Astrocyte (in vitro differentiated cells and primary cell): ENCODE measurements around the gene VAC14. TPM values are rescaled to one million over a fixed set of nuclear protein-coding genes. Genes with fewer than 3 reads are reported as not detected.

Experiments
- DNase-seq: peaks from one replicate; pipeline ENCODE4 v3.0.0-alpha.2; 2010; ENCODE audit warnings: low read depth
- FAIRE-seq: peaks from 2 replicates; lab custom pipeline; 2011; peaks lifted over from hg19 to GRCh38; lab: Jason Lieb, UNC
- H2AFZ ChIP-seq: 2 replicates; pipeline ENCODE4 v1.6.0; 2012; ENCODE audit warnings: low read depth, low read length, inconsistent platforms
- H3K27ac ChIP-seq: 2 replicates; pipeline ENCODE4 v1.5.1; 2011; ENCODE audit warnings: low read depth, low read length, inconsistent platforms
- H3K27me3 ChIP-seq: 2 replicates; pipeline ENCODE4 v1.6.0; 2011; ENCODE audit warnings: low read length, inconsistent platforms; ENCODE audit not compliant: insufficient read depth
- H3K36me3 ChIP-seq: 2 replicates; pipeline ENCODE4 v1.5.1; 2011; ENCODE audit warnings: low read length, inconsistent platforms; ENCODE audit not compliant: insufficient read depth
- H3K4me1 ChIP-seq: 2 replicates; pipeline ENCODE4 v1.5.1; 2011; ENCODE audit warnings: low read length, inconsistent platforms; ENCODE audit not compliant: insufficient read depth
- H3K4me2 ChIP-seq: 2 replicates; pipeline ENCODE4 v1.6.0; 2012; ENCODE audit warnings: low read length, inconsistent platforms
- H3K4me3 ChIP-seq: 2 replicates; pipeline ENCODE4 v1.5.1; 2011; ENCODE audit warnings: low read depth, mild to moderate bottlenecking, low read length, inconsistent platforms; ENCODE audit not compliant: insufficient read depth
- H3K79me2 ChIP-seq: 2 replicates; pipeline ENCODE4 v1.6.0; 2012; ENCODE audit warnings: mild to moderate bottlenecking, low read length, inconsistent platforms; ENCODE audit not compliant: insufficient read depth
- H3K9ac ChIP-seq: 2 replicates; pipeline ENCODE4 v1.6.0; 2012; ENCODE audit warnings: mild to moderate bottlenecking, low read length, inconsistent platforms
- H3K9me3 ChIP-seq: 2 replicates; pipeline ENCODE4 v1.5.1; 2012; ENCODE audit warnings: low read depth, mild to moderate bottlenecking, low read length, inconsistent platforms; ENCODE audit not compliant: insufficient read depth
- H4K20me1 ChIP-seq: 2 replicates; pipeline ENCODE4 v1.6.0; 2012; ENCODE audit warnings: low read length, inconsistent platforms; ENCODE audit not compliant: insufficient read depth
- H3K27ac Mint-ChIP-seq: one replicate; pipeline ENCODE4 v1.8.0; 2021; ENCODE audit warnings: mild to moderate bottlenecking, mixed read lengths; ENCODE audit not compliant: unreplicated experiment
- H3K27me3 Mint-ChIP-seq: one replicate; pipeline ENCODE4 v1.8.0; 2021; ENCODE audit warnings: low read depth, mixed read lengths; ENCODE audit not compliant: unreplicated experiment
- H3K36me3 Mint-ChIP-seq: one replicate; pipeline ENCODE4 v1.8.0; 2021; ENCODE audit warnings: low read depth, mixed read lengths; ENCODE audit not compliant: unreplicated experiment
- H3K4me1 Mint-ChIP-seq: one replicate; pipeline ENCODE4 v1.8.0; 2021; ENCODE audit warnings: low read depth, mixed read lengths; ENCODE audit not compliant: unreplicated experiment
- H3K4me3 Mint-ChIP-seq: one replicate; pipeline ENCODE4 v1.8.0; 2021; ENCODE audit warnings: mild to moderate bottlenecking, moderate library complexity, mixed read lengths; ENCODE audit not compliant: unreplicated experiment
- H3K9me3 Mint-ChIP-seq: one replicate; pipeline ENCODE4 v1.8.0; 2021; ENCODE audit warnings: mild to moderate bottlenecking, mixed read lengths; ENCODE audit not compliant: unreplicated experiment
- CTCF ChIP-seq: IDR thresholded peaks from 2 replicates; pipeline ENCODE4 v1.5.1; 2011; ENCODE audit warnings: low read depth, mild to moderate bottlenecking, inconsistent platforms, low read length, moderate library complexity; ENCODE audit not compliant: insufficient read depth
- EZH2 ChIP-seq: IDR thresholded peaks from 2 replicates; pipeline ENCODE4 v1.6.1; 2012; ENCODE audit warnings: mild to moderate bottlenecking, low read length, inconsistent platforms; ENCODE audit not compliant: insufficient read depth
- total RNA-seq: library from RNA; stranded (reverse); gene quantifications from 2 replicates; pipeline ENCODE4 v1.2.1, GENCODE V29; 2021

Gene VAC14
- total RNA-seq, 1 donor from 2014 or later, result 27.8 TPM

DNA sequence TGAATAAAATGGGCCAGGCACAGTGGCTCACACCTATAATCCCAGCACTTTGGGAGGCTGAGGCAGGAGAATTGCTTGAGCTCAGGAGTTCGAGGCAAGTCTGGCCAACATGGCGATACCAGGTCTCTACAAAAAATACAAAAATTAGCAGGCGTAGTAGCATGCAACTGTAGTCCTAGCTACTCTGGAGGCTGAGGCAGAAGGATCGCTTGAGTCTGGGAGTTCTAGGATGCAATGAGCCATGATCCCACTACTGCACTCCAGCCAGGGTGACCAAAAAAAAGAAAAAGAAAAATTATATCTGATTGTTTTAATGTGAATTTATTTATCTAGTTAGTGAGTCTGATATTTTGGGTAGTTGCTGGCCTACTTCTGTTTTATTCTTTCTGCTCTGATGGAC is 147.6 kb downstream of the VAC14 start:
- Histone ChIP-seq H3K4me2 (no peak overlapping the region), H4K20me1 (no peaks in the 10 kb centered on the region), H3K79me2 (no peaks in the 10 kb centered on the region), H3K27me3 (no peaks in the 10 kb centered on the region), H2AFZ (no peak overlapping the region), H3K4me1 (peaks cover 12% of the 10 kb centered on the region), H3K9me3 (no peaks in the 10 kb centered on the region), H3K27ac (no peak overlapping the region), H3K9ac (no peak overlapping the region), H3K36me3 (no peaks in the 10 kb centered on the region), H3K4me3 (no peak overlapping the region)
- peaks cover 8% of the 10 kb centered on the region for H3K4me1 Mint-ChIP-seq
- peaks cover 5% of the 10 kb centered on the region for H3K27me3 Mint-ChIP-seq
- DNase-seq, result no peak
- no peak overlapping the region for H3K4me3 Mint-ChIP-seq
- TF ChIP-seq EZH2 (no peak), CTCF (no peak)
- no peaks in the 10 kb centered on the region for H3K36me3 Mint-ChIP-seq
- H3K27ac Mint-ChIP-seq, result peak overlapping the region; percentile 64
- peaks cover 2% of the 10 kb centered on the region for H3K9me3 Mint-ChIP-seq
- FAIRE-seq, result no peak

DNA sequence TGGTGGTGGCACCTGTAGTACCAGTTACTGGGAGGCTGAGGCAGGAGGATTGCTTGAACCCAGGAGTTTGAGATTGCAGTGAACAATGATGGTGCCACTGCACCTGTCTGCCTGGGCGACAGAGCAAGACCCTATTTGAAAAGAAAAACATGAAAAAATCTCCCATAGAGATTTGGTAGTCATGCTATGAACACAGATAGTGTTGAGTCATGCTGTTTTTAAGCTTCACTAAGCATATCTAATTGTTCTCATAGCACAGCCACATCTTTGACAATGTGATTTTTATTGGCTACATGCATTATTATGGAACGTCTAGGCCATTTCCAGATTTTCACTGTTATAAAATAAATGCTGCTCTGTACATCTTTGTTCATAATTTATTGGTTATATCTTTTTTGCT is 148.6 kb downstream of the VAC14 start:
- H3K9ac ChIP-seq, result no peak overlapping the region
- H3K36me3 Mint-ChIP-seq, result no peaks in the 10 kb centered on the region
- H3K27ac ChIP-seq, result no peak overlapping the region
- no peak overlapping the region for H3K4me3 Mint-ChIP-seq
- H4K20me1 ChIP-seq, result no peaks in the 10 kb centered on the region
- H3K4me1 ChIP-seq, result peaks cover 15% of the 10 kb centered on the region
- no peaks in the 10 kb centered on the region for H3K36me3 ChIP-seq
- peak; percentile 9 for DNase-seq
- H3K4me1 Mint-ChIP-seq, result peaks cover 11% of the 10 kb centered on the region
- no peaks in the 10 kb centered on the region for H3K27me3 ChIP-seq
- H3K27ac Mint-ChIP-seq, result no peak overlapping the region
- no peak overlapping the region for H3K4me2 ChIP-seq
- H3K79me2 ChIP-seq, result no peaks in the 10 kb centered on the region
- H3K9me3 Mint-ChIP-seq, result peaks cover 2% of the 10 kb centered on the region
- TF ChIP-seq EZH2 (no peak), CTCF (no peak)
- peaks cover 11% of the 10 kb centered on the region for H3K27me3 Mint-ChIP-seq
- no peak overlapping the region for H3K4me3 ChIP-seq
- no peak overlapping the region for H2AFZ ChIP-seq
- FAIRE-seq, result no peak
- H3K9me3 ChIP-seq, result no peaks in the 10 kb centered on the region

GRCh38 chr16:70651524-70651923 is 149.4 kb downstream of the VAC14 start:
- Histone ChIP-seq H3K4me1 (peaks cover 20% of the 10 kb centered on the region), H2AFZ (no peak overlapping the region), H3K36me3 (no peaks in the 10 kb centered on the region), H3K9ac (no peak overlapping the region), H3K27me3 (no peaks in the 10 kb centered on the region), H3K79me2 (no peaks in the 10 kb centered on the region), H4K20me1 (no peaks in the 10 kb centered on the region), H3K4me3 (no peak overlapping the region), H3K4me2 (no peak overlapping the region), H3K27ac (no peak overlapping the region), H3K9me3 (no peaks in the 10 kb centered on the region)
- Mint-ChIP-seq H3K27me3 (peaks cover 7% of the 10 kb centered on the region), H3K36me3 (no peaks in the 10 kb centered on the region), H3K4me1 (peaks cover 12% of the 10 kb centered on the region), H3K4me3 (no peak overlapping the region), H3K27ac (no peak overlapping the region), H3K9me3 (peaks cover 2% of the 10 kb centered on the region)
- FAIRE-seq (no peak), DNase-seq (peak; percentile 5)
- TF ChIP-seq CTCF, result no peak
- no peak for TF ChIP-seq EZH2
